GM10847 (cell line): Measurements from ENCODE around the gene KCNQ5.

ENCODE experiments used
- POLR2A ChIP-seq: IDR thresholded peaks from 2 replicates; pipeline ENCODE4 v1.6.1; 2011; ENCODE audit not compliant: insufficient read length; ENCODE audit errors: extremely low read depth

The KCNQ5 gene

GRCh38 chr6:72784581-72784980 is 162.7 kb downstream of the KCNQ5 start:
- TF ChIP-seq POLR2A = no peak

DNA sequence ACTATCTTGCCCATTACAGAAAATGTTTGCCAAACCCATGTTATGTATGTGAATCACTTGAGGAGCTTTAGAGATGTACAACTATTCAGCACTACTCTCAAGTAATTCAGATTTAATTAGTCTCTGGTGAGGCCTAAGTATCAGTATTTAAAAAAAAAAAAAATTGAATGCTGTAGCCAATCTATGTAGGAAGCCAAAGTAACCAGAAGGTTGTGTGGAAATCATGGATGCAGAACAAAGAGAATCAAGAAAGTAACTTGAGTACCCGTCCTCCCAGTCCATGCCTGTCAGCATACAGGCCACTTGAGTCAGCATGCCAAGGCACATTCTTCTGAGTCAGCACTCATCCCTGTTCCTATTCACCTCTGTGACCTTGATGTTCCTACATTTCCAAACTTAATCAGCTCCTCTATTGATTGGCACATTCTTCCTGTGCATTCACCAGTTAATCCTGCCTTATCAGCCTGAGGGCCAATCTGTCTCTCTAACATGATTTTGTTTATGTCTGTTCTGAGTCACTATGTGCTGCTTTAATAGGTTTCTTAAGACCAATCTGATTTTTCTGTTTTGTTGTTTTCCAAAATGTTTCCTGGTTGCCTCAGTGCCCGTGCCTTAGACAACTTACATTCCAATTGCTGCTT is 165.6 kb downstream of the KCNQ5 start:
- TF ChIP-seq POLR2A = no peak

GRCh38 chr6:72788188-72788587 is 166.3 kb downstream of the KCNQ5 start:
- TF ChIP-seq POLR2A = no peak

DNA sequence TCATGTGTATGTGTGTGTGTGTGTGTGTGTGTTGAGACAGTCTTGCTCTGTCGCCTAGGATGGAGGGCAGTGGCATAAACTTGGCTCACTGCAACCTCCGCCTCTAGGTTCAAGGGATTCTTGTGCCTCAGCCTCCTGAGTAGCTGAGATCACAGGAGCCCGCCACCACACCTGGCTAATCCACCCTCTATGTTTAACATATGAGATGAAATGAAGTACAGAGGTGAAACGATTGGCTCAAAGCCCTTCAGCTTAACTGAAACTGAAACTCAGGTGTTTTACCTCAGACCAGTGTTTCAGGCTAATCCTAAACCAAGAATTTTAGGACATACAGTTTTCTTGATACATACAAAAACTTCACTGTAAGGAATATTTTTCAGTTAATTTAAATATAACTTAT is 167.3 kb downstream of the KCNQ5 start:
- no peak for TF ChIP-seq POLR2A

DNA sequence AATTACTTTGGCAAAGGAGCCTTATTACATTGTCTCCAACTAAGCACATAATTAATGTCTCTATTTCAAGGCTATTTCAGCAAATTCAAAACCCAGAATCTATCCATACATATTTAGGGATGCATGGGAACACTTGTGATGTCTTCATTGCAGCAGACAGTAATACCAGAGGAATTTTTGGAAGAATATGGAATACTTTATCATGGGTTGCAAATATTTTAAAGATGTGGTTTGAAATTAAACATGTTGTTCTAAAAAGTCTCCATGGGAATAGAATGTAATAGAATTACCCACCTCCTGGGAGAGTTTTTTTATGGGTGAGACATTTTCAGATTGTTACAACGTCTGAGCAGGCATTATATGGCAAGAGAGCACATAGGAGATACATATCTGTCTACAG is 170.8 kb downstream of the KCNQ5 start:
- no peak for TF ChIP-seq POLR2A

GRCh38 chr6:72793641-72794395 is 172.0 kb downstream of the KCNQ5 start:
- no peak for TF ChIP-seq POLR2A

DNA sequence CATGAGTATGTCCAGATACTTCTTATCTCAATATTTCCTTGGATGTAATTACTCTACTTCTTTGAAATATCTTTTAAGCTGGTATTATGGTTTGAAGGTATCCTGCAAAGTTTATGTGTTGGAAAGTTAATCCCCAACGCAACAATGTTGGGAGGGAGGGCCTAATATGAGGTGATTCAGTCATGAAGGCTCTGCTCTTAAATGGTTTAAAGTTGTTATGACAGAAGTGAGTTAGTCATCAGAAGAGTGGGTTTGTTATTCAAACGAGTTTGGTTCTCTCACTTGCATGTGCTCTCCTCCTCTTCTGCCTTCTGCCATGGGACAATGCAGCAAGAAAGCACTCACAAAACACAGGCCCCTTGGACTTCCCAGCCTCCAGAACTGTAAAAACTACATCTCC is 176.3 kb downstream of the KCNQ5 start:
- no peak for TF ChIP-seq POLR2A

- TF ChIP-seq POLR2A = no peak
Observed at GRCh38 chr6:72809746-72810379, 188.0 kb downstream of the KCNQ5 start.

DNA sequence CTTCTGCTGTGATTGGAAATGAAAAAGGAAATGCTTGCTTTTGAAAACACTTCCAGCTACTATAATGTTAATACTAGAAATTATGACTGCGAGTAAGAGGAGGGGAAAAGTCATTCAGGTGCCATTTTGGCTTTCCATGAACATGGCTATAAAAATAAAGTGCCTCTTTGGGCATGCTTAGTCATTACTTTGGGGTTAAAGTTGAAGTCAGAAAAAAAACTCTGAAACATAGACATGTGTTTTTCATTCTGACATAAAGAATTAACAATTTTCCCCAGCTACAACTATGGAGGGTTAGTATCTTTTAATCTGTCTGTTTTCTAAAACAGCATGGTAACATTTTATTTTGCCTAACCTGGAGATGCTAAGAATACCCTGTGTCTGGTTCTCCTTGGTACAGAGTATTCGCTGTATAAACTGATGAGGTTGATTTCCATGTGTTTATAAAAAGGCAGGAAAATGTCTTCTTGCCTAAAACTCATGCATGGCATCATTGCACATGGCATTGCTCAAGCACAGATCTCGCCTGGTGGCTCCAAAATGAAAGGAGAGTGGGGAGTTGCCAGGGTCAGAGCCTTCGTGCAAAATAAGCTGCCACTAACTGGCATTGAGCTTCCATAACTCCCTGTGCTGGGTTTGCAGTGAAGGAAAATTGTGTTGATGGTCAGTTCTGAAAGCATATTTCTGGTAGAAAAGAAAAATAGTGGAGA is 188.9 kb downstream of the KCNQ5 start:
- no peak for TF ChIP-seq POLR2A

DNA sequence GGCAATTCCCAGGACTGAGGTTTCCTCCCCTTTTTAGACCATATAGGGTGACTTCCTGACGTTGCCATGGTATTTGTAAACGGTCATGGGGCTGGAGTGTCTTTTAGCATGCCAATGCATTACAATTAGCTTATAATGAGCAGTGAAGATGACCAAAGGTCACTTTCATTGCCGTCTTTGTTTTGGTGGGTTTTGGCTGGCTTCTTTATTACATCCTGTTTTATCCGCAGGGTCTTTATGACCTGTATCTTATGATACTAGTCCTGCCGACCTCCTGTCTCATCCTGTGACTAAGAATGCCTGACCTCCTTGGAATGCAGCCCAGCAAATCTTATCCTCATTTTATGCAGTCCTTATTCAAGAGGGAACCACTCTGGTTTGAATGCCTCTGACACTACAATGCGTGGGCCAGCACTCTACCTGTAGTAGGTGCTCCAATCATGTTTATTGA is 190.1 kb downstream of the KCNQ5 start:
- no peak for TF ChIP-seq POLR2A

GRCh38 chr6:72813807-72814596 is 192.1 kb downstream of the KCNQ5 start:
- no peak for TF ChIP-seq POLR2A

- no peak for TF ChIP-seq POLR2A
Observed at GRCh38 chr6:72816022-72816421, 194.2 kb downstream of the KCNQ5 start.

- no peak for TF ChIP-seq POLR2A
Observed at GRCh38 chr6:72817208-72817607, 195.3 kb downstream of the KCNQ5 start.

DNA sequence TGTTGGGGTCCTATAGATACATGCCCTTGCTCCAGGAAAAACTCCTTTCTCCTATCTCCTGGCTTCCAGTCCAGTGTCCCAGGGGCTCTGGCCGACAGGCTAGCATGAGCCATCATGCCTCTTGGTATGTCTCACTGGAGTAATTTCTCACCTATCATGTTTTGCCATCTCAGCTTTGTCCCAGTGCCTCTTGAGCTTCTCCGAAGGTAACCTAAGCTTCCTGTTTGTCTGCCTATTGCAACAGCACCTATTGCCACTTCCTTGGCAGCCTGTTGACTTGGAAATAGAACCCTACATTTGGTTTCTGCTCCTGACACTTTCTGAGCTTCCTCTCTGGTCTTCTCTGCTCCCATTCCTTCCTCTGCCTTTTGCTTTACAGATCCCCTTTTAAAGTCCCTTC is 197.7 kb downstream of the KCNQ5 start:
- TF ChIP-seq POLR2A = no peak

- TF ChIP-seq POLR2A = no peak
Observed at GRCh38 chr6:72820153-72820552, 198.3 kb downstream of the KCNQ5 start.

DNA sequence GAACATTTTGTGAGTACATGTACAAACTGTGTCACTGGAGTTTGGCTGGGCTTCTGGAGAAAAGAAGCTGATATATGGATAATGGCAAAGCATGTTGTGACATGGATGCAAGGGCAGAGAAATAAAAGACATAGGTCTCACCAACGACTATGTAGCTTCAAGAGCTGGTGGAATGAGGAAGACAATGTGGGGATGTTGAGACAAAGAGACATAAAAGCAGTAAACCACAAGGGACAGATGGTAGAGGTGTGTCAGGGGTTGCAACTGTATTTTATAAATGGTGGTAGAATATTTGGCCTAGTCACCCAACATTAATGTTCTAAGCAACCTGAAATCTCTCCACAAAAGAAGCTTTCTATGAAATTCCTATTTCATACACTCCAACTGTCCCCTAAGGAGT is 199.0 kb downstream of the KCNQ5 start:
- TF ChIP-seq POLR2A = no peak

GRCh38 chr6:72822023-72822422 is 200.2 kb downstream of the KCNQ5 start:
- no peak for TF ChIP-seq POLR2A
